Measurements from ENCODE around the gene MTMR3. TPM values are rescaled to one million over a fixed set of nuclear protein-coding genes. Genes with fewer than 3 reads are reported as not detected.

The MTMR3 gene
- total RNA-seq, 1 donor from 2014 or later: 25.7 TPM

DNA sequence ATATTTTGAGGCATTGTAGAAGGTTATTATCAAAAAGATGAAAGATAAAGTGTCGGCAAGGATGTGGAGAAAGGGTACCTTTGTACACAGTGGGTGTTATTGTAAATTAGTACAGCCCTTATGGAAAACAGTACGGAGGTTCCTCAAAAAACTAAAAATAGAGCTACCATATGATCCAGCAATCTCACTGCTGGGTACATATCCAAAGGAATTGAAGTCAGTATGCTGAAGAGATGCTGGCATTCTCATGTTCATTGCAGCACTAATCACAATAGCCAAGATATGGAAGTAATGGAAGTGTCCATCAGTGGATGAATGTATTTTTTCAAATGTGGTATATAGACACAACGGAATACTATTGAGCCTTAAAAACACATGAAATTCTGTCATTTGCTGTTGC lies 15.1 kb upstream of the MTMR3 start:
- DNase-seq (ENCODE audit: low read depth): no peak

DNA sequence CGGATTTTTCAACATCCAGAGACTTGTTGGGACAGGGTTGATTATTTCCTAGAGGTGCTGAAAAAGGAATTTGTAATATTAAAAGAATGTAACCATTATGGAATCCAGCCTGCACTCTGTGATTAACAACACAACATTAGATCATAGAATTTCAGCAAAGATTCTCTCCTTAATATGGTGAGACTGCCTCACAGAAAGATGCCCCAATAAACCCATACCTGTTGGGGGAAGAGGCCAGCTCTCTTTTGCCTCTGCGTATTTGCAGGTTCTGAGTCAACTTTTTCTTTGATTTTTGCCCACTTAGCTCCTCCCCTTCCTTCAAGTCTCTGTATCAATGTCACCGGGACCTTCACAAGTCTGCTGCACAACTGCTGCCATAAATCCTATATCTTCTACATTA lies 12.4 kb upstream of the MTMR3 start:
- no peak for DNase-seq (ENCODE audit: low read depth)

DNA sequence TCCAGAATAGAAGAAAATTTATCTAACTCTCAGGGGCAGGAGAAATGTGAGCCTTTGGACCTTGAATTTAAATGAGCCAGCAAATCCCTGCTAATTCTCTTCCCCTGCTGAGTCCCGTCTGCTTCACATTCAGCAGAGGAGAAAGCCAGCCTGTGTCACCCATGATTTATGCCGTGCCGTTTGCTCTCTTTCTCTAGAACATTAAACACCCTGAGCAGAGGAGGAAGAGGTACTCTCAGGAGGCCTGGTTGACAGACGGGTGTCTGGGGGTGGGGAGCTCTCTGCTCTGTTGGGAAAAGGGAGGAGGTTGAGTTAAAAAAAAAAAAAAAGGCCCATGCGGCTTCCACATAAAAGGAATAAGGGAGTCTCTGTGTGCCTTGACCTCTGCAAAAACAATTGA lies 11.3 kb upstream of the MTMR3 start:
- no peak for DNase-seq (ENCODE audit: low read depth)

DNA sequence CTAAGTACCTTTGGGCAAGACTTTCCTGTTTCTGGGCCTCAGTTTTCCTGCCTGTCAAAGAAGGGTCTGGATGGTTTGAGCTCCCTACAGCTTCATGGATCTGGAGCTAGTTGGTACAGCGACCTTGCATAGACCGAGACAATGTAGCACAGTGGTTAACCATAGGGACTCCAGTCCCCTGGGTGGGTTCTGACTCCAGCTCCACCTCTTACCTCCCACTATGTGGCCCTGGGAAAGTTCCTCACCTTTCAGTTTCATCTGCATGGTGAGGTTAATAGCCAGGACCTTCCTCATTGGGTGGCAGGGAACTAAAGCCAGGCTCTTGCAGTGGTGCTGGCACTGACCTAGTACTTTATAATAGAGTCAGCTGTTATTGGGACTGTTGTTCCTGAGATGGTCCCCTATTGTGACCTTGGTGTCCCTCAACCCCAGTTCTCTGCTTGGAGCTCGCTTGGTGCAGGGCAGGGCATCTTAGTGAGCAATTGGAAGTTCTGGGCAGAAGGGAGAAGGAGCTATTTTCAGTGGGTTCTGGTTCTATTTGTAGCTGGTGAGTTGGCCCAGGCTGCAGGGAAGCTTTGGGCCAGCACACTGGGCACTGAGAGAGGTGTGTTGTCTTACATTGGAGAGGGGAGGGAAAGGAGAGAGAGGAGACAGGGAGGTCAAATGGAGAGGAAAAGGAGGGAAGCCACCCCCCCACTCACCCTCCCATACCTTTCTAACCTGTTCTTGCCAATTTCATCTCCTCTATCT lies 10.7 kb upstream of the MTMR3 start:
- DNase-seq (ENCODE audit: low read depth): no peak

DNA sequence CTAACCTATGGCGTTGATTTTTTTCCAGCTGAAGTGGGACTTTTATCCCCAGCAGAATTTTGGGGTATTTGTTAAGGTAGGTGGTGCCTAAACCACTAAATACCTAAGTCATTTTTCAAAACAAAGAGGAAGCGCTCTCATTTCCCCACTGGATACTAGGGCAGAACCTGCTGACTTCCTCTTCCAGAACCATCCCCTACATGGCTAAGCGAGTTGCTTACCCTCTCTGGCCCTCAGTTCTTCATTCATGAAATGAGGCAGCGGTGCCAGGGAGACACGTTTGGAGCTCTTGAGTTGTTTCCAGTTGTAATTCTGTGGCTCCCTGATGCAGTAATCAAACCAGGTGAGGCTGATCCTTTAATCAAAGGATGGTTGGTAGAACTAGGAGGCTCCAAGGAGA lies 10.0 kb upstream of the MTMR3 start:
- DNase-seq (ENCODE audit: low read depth): no peak

DNA sequence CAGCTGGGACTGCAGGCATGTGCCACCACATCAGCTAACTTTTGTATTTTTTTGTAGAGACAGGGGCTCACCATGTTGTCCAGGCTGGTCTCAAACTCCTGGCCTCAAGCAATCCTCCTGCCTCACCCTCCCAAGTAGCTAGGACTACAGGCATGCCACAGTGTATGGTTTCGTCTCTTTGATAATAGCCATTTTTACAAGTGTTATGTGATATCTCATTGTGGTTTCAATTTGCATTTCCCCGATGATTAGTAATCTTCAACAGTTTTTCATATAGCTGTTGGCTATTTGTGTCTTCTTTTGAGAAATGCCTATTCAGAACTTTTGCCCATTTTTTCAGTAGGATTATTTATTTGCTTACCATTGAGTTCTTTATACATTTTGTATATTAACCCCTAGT lies 9.0 kb upstream of the MTMR3 start:
- no peak for DNase-seq (ENCODE audit: low read depth)

DNA sequence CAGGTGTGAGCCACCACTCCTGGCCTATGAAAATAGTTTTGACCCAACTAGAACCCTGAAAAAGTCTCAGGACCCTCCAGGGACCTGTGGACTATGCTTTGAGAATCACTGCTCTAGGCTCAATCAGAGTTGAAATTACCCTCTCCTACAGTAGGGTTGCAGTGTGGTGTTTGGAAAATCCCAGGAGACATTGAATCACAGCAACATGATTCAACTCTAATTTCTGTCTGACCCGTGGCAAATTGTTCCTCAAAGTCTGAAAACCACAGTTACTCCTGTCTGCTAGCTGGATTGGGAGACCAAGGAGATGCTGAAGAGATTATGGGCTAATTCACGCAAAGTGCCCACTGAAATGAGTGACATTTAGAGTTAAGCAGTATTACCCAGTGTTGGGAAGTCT lies 5.4 kb upstream of the MTMR3 start:
- peak; percentile 51 for DNase-seq (ENCODE audit: low read depth)

DNA sequence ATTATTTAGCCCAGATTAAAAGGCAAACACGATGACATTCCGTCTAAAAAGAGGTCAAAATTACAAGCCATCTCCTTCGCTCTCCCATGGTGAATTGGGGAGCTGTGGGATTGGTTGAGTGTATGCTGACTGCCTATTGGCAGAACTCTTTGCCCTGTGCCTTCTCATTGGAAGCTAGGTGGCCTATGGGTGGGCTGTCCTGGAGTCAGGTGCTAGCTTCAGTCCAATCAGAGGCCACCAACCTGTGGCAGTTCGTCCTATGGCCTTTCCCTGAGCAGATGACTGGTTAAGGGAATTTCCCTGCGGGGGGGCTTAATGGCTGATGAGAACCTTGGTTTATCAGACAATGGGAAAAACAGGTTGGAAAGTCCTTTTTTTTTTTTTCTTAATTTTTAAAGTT lies 3.2 kb upstream of the MTMR3 start:
- no peak for DNase-seq (ENCODE audit: low read depth)

DNA sequence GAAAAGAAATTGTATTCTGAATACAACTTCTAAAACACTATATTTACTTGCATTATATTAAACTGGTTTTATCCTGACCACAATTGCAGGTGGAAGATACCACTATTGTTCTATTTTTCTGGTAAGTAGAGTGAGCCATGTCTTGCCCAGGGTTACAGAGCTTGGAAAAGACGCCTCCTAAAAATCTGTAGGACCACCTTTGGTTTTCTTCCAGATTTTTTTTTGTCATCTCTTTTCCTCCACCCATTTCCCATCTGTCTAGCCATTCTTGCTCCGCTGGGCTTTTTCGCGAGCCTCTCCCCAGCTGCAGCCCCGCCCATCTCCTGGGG lies 294 bp upstream of the MTMR3 start:
- no peak for DNase-seq (ENCODE audit: low read depth)

DNA sequence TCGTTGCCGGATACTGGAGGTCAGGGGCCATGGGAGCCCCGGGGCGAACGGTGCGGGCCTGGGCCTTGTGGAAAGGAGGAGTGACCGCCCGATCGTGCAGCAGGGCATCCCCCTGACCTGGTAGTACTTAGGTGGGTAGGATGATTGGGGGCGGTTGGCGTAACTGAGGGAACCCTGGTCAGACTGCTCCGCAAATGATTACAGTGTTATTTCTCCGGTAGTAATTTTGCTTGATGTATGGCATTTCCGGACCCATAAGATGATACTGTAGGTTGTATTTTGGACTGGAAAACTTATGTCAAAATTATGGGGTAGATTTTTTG lies 762 bp downstream of the MTMR3 start:
- DNase-seq (ENCODE audit: low read depth): no peak

DNA sequence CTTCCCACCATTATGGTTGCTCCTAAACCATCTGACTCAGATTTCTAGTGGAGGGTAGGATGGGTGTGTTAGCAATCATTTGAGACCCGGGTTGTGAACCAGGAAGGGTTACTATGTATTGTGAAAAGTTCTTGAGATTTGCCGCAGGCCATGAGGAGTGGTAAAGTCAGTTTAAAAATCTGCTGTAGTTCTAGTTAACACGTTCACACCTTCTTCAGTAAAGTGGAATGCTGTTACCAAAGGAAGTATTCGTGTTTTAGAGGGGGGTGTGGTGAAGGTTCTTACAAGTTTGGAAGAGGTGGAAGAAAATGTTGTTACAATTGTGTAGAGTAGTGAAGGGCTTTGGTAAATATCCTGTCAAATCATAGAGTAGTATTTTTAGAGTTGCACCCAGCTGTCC lies 2.6 kb downstream of the MTMR3 start:
- DNase-seq (ENCODE audit: low read depth): no peak

DNA sequence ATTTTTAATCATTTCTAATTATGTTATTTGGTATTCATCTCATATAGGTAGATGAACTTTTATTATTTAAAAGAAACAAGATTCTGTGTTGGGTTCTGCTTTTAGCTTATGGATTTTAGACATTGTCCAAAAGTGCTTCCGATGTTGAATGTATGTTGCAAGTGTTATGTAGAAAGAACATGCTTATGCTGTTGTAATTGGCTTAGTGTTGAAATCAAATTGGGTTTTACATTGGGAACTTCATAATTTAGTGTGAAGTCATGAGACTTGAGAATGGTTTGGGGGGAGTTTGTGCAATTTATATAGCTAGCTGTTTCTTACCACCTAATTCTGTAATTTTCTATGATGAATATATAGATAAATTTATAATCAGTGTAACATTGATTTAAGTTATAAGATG lies 3.6 kb downstream of the MTMR3 start:
- DNase-seq (ENCODE audit: low read depth): no peak

DNA sequence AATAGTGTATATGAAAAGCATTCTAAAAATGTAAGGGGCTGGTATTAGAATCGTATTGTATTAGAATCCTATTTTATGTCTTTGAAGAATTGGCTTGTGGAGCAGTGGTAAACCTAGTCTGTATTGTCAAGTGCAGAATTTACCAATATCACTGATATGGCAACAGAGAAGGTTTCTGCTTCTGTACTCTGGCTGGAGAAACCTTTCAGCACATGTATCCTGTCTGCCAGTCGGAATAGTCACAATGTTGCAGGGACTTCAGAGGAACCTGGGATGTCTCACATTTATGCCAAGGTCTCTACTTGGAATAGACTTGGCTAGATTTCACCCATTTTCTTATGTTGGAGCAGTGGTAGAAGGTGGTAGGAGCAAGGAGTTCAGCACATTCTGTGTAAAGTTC lies 4.4 kb downstream of the MTMR3 start:
- no peak for DNase-seq (ENCODE audit: low read depth)

DNA sequence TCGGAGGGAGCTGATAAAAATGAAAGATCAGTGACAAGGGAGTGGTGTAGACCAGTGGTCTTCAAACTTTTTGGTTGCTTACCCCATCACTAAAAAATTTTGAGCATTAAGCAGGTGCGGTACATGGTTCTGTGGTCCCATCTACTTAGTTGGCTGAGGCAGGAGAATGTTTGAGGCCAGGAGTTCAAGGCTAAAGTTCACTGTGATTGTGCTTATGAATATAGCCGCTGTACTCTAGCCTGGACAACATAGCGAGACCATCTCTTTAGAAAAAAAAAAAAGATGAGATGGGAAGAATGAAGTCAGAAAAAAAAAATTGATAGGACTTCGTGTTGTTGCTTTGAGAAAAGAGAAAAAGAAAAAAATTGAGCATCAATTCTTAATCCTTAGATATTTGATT lies 7.8 kb downstream of the MTMR3 start:
- no peak for DNase-seq (ENCODE audit: low read depth)

DNA sequence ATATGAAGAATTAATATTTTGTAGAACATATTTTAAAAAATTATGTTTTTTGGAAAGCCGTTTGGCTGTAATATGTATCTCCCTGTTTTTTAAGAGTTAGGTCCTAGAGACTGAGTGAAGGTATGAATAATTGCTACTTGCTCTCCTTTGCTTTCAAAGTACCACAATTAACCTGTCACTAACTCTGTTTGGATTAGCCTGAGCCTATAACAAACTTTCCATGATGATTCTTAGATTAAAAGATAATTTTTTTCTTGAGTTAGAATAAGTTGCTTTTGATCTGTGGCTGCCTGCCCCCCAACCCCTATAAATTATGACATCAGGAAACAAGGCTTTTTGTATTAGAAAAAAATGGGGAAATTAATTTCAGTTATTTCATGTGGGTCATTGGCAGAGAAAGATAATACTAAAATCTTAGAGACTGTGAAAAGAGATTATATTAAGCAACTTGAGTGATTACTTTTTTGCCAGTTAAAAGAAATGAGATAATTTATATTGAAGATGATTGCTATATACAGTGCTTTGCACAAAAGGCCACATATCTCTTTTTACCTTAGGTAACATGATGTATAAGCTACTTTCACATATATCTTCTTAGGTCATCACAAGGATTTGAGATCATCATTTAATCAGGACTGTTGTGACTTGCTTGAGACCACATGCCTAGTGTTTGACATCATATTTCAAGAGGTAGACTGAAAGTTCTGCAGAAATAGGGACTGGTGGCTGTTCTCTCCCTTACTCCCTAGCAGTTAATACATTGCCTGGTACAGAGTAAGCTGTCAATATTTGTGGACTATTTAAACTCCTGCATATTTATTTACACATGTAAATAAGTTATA lies 9.6 kb downstream of the MTMR3 start:
- DNase-seq (ENCODE audit: low read depth): no peak

DNA sequence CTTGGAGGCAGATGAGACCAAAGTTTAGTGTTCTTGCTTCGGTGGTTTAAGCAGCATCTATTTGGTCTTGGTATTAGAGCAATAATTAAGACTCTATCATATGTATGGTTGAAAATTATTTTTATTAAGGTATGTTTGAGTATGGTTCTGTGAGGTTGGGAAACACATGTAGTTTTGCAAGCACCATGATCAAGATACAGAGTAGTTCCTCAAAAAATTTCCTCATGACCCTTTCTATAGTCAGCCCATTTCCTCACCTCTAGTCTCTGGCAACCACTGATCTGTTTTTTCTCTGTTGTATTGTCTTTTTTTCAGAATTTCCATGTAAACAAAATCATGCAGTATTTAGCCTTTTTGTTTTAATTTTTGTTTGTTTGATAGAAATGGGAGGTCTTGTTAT lies 18.4 kb downstream of the MTMR3 start:
- DNase-seq (ENCODE audit: low read depth): no peak

DNA sequence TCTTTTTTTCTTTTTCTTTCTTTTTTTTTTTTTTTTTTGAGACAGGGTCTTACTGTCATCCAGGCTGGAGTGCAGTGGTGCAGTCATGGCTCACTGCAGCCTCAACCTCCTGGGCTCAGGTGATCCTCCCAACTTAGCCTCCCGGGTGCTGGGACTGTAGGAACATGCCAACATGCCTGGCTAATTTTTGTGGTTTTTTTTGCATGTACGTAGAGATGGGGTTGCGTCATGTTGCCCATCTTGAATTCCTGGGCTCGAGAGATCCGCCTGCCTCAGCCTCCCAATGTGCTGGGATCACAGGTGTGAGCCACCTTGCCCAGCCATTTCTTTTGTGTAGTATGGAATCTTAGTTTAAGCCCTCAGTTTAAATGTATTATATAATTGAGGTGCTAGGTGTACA lies 20.4 kb downstream of the MTMR3 start:
- DNase-seq (ENCODE audit: low read depth): no peak

DNA sequence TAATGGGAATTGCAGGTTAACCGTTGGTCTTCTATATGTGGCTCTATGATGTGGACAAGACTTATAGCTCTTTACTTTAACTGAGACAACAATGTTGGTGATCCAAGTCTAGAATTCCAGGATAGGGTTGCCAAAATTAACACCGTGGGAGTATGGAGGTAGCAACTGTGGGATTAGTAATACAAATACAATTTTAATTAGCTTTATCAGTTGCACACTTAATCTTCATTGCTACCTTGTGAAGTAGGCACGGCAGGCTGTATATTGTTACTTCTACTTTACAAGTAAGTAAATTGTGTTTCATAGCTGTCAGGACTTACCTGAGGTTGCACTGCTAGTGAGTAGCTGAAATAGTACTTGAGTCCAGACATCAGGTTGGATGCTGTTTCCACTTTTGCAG lies 21.0 kb downstream of the MTMR3 start:
- no peak for DNase-seq (ENCODE audit: low read depth)

DNA sequence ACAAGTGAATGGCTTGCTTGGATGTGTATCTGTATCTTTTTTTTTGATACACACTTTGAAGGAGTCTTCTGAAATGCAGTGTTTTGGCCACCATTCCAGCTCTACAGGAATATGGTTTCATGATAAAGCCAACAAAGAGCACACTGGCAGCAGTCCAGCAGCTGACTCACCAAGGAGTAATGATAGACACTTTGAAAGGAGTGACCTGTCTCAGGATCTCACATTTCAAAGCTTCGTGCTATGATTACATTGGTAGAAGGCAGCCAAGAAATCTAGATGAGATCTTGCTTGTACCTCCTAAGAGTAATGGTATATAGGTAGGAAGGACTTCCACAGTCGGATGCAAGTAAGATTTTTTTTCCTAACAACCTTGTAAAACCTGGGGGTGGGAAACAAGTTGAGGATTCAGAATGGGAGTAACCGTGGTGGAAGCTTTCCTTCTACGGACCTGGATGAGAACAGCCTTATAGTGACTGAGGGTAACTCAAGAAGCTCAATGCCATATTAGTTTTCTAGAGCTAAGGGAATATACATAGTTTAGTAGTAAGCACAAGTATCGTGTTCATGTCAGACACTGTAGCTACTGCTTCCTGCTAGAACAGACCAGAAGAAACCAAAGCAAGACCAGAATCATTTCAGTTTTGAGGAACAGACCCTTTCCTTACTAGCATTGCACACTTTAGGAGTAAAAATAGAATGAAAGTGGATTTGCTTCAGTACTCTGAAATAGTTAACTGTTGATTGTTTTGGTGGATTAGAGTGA lies 25.0 kb downstream of the MTMR3 start:
- peak; percentile 92 for DNase-seq (ENCODE audit: low read depth)

DNA sequence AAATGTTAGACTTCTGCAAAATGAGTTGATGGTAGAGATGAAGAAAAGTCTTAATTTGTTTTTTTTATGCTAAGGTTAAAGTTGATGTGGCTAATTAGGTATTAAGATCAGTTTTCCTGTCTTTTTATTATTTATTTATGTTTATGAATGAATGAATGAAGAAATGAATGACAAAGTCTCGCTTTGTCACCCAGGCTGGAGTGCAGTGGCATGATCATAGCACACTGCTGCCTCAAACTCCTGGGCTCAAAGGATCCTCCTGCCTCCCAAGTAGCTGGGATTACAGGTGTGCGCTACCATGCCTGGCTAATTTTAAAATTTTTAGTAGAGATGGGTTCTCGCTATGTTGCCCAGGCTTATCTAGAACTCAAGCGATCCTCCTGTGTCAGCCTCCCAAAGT lies 29.2 kb downstream of the MTMR3 start:
- DNase-seq (ENCODE audit: low read depth): no peak

DNA sequence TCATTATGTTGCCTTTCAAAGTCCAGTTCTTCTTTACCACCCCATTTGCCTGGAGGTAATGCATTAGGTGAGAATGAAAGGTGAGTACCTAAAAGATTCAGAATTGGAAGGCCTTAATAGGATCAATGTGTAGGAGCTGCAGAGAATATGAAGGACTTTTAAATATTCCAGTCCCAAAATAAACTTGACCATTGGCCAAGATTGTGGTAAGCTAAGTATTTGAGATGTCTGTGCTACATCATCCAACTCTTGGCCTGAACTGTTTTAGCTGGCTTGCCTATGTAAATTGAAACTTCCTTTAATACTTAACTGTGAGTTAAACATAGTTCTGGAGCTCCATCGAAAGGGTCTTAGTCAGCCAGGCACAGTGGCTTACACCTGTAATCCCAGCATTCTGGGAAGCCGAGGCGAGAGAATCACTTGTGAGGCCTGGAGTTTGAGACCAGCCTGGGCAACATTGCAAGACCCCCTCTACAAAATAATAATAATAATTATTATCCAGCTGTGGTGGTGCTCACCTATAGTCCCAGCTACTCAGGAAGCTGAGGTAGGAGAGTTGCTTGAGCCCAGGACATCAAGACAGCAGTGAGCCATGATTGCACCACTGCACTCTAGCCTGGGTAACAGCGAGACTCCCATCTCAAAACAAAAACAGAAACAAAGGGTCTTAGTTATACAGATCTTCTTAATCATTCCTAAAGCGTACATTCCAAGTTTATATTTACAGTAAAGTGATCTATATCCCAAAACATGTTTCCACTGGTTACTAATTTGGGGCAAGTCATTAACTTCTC lies 29.8 kb downstream of the MTMR3 start:
- DNase-seq (ENCODE audit: low read depth): peak; percentile 84

DNA sequence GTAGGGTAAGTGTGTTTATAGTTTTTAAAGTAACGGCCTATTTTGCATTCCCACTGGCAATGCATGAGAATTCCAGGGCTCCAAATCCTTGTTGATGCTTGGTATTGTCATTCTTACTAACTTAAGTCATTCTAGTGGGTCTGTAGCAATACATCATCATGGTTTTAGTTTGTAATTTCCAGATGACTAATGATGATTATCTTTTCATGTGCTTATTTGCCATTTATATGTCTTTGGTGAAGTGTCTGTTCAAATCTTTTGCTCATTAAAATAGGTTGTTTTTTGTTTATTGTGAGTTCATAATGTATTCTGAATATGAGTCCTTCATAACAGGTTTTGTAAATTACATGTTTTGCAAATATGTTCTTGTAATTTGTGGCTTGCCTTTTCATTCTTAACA lies 31.2 kb downstream of the MTMR3 start:
- DNase-seq (ENCODE audit: low read depth): peak; percentile 47
